T-helper 1 cell treated with Interleukin-12 subunit alpha and Interleukin-12 subunit beta and Interleukin-4 antibody, amounts not matched to agents 30 ng/mL and 1 ng/mL, for 36 hours (primary cell): ENCODE results near the gene TMTC2. TPM values are rescaled to one million over a fixed set of nuclear protein-coding genes. Genes with fewer than 3 reads are reported as not detected.

Experiments used
- intact Hi-C: fragments of 100-400 bp; cut with micrococcal nuclease; formaldehyde crosslinking; loops from one replicate; pipeline ENCODE4 v1.15.1; 2024
- total RNA-seq: library from RNA; stranded (reverse); gene quantifications from 2 replicates; pipeline ENCODE4 v1.2.3, GENCODE V29; 2022

The TMTC2 gene
- total RNA-seq = 6.5 and 6.9 TPM in 2 replicates

- intact Hi-C loops = loop anchor here (1.0 to 10.0 kb wide), 6 partner anchors 36 to 1711 kb away; partner anchors contain the start of genes CCDC59 and METTL25
These were observed at the start of gene TMTC2 for GRCh38 chr12:82686168-82687020. Gene TMTC2 (plus strand): TSS chr12:82686906.

GRCh38 chr12:82638324-82638723 lies 48.4 kb upstream of the TMTC2 start:
- intact Hi-C loops = no loop called here

GRCh38 chr12:82644896-82645295 lies 41.8 kb upstream of the TMTC2 start:
- intact Hi-C loops = no loop called here

GRCh38 chr12:82645414-82645813 lies 41.3 kb upstream of the TMTC2 start:
- intact Hi-C loops = no loop called here

GRCh38 chr12:82647853-82648252 lies 38.9 kb upstream of the TMTC2 start:
- intact Hi-C loops = no loop called here

GRCh38 chr12:82648259-82648909 lies 38.3 kb upstream of the TMTC2 start:
- intact Hi-C loops = no loop called here

- intact Hi-C loops = loop anchor here (1.0 kb wide), 1 partner anchor 36 kb away; the partner anchor contains the start of gene TMTC2
These were observed 35.9 kb upstream of the TMTC2 start for GRCh38 chr12:82650627-82651337.

- intact Hi-C loops = no loop called here
These were observed 35.2 kb upstream of the TMTC2 start for GRCh38 chr12:82651489-82651888.

GRCh38 chr12:82652071-82652470 lies 34.6 kb upstream of the TMTC2 start:
- intact Hi-C loops = no loop called here

GRCh38 chr12:82655751-82656150 lies 31.0 kb upstream of the TMTC2 start:
- intact Hi-C loops = no loop called here

- intact Hi-C loops = no loop called here
These were observed 27.1 kb upstream of the TMTC2 start for GRCh38 chr12:82659343-82660207.

GRCh38 chr12:82660541-82661325 lies 26.0 kb upstream of the TMTC2 start:
- intact Hi-C loops = no loop called here

- intact Hi-C loops = no loop called here
These were observed 22.8 kb upstream of the TMTC2 start for GRCh38 chr12:82663893-82664292.

GRCh38 chr12:82665142-82665923 lies 21.4 kb upstream of the TMTC2 start:
- intact Hi-C loops = no loop called here

- intact Hi-C loops = no loop called here
These were observed 19.9 kb upstream of the TMTC2 start for GRCh38 chr12:82666830-82667229.

GRCh38 chr12:82671673-82672195 lies 15.0 kb upstream of the TMTC2 start:
- intact Hi-C loops = no loop called here

- intact Hi-C loops = no loop called here
These were observed 13.8 kb upstream of the TMTC2 start for GRCh38 chr12:82672811-82673495.

GRCh38 chr12:82673698-82674097 lies 13.0 kb upstream of the TMTC2 start:
- intact Hi-C loops = no loop called here
